SK-N-SH (cell line): ENCODE data around the gene CALR3. TPM values are rescaled to one million over a fixed set of nuclear protein-coding genes. Genes with fewer than 3 reads are reported as not detected.
A peak's percentile ranks its signal among the peaks of the same experiment; 100 is the strongest.

ENCODE experiments used
- CTCF ChIA-PET: fragments of 300-600, 350-600 bp; formaldehyde crosslinking; extraction: SDS; loops from one replicate; lab custom pipeline; 2021; lab: Yijun Ruan, JAX
- POLR2A ChIA-PET: fragments of 350-600 bp; sonication (Branson Sonifier 250); formaldehyde crosslinking; extraction: SDS; loops from one replicate; lab custom pipeline; 2020; ENCODE audit warnings: antibody characterized with exemption, inconsistent platforms; lab: Yijun Ruan, JAX
- DNase-seq: peaks from one replicate; pipeline ENCODE4 v3.0.0; 2012
- H2AFZ ChIP-seq: fragments of 200-600 bp; sonication (generic); 2 replicates; pipeline ENCODE4 v1.8.1; 2016; ENCODE audit warnings: antibody characterized with exemption, mild to moderate bottlenecking, low read depth
- H3F3A ChIP-seq: fragments of 200-600 bp; sonication (generic); replicated peaks from 2 replicates; pipeline ENCODE3; 2016; ENCODE audit warnings: antibody characterized with exemption, mild to moderate bottlenecking; ENCODE audit not compliant: insufficient read depth
- H3K27ac ChIP-seq, 2 experiments: fragments of 200-500 bp in 1 of 2; fragments of 200-600 bp in 1 of 2; sonication (Bioruptor generic) in 1 of 2; sonication (generic), shearing (Covaris generic) in 1 of 2; 2 replicates each; pipeline versions ENCODE4 v1.5.1 to v1.6.1; 2014 to 2016; ENCODE audit warnings: low read depth in 2 of 2, inconsistent platforms in 1 of 2, low read length in 1 of 2, mild to moderate bottlenecking in 1 of 2, mixed read lengths in 1 of 2
- H3K27me3 ChIP-seq: fragments of 200-600 bp; sonication (generic), shearing (Covaris generic); 2 replicates; pipeline ENCODE4 v1.6.1; 2016; ENCODE audit warnings: mixed run types; ENCODE audit not compliant: insufficient read depth
- H3K36me3 ChIP-seq, 2 experiments: fragments of 200-500 bp in 1 of 2; fragments of 200-600 bp in 1 of 2; sonication (Bioruptor generic) in 1 of 2; sonication (generic) in 1 of 2; replicated peaks in 1 of 2; 2 replicates each; pipeline versions ENCODE3 to v1.5.1; 2014 to 2016; ENCODE audit warnings: low read length in 1 of 2, mild to moderate bottlenecking in 1 of 2; ENCODE audit not compliant: insufficient read depth in 2 of 2, control insufficient read depth in 1 of 2
- H3K4me1 ChIP-seq, 2 experiments: fragments of 200-500 bp in 1 of 2; fragments of 200-600 bp in 1 of 2; sonication (Bioruptor generic) in 1 of 2; sonication (generic), shearing (Covaris generic) in 1 of 2; 2 replicates each; pipeline versions ENCODE4 v1.5.1 to v1.6.1; 2014 to 2016; ENCODE audit warnings: low read depth in 1 of 2, low read length in 1 of 2, mixed run types in 1 of 2; ENCODE audit not compliant: insufficient read depth in 2 of 2, control insufficient read depth in 1 of 2
- H3K4me2 ChIP-seq: fragments of 200-600 bp; sonication (generic), shearing (Covaris generic); 2 replicates; pipeline ENCODE4 v1.6.1; 2017; ENCODE audit warnings: mixed run types
- H3K4me3 ChIP-seq, 2 experiments: fragments of 200-500 bp in 1 of 2; fragments of 200-600 bp in 1 of 2; sonication (Bioruptor generic) in 1 of 2; sonication (generic), shearing (Covaris generic) in 1 of 2; 2 replicates each; pipeline versions ENCODE4 v1.5.1 to v1.8.1; 2014 to 2016; ENCODE audit warnings: low read depth in 2 of 2, inconsistent platforms in 1 of 2, low read length in 1 of 2, mild to moderate bottlenecking in 1 of 2, mixed read lengths in 1 of 2, moderate library complexity in 1 of 2
- H3K79me2 ChIP-seq: fragments of 200-600 bp; sonication (generic); 2 replicates; pipeline ENCODE4 v1.8.1; 2017; ENCODE audit warnings: mild to moderate bottlenecking; ENCODE audit not compliant: insufficient read depth
- H3K9ac ChIP-seq: fragments of 200-600 bp; sonication (generic); 2 replicates; pipeline ENCODE4 v1.6.1; 2017; ENCODE audit warnings: mixed run types
- H3K9me2 ChIP-seq: fragments of 200-600 bp; sonication (generic); 2 replicates; pipeline ENCODE4 v1.6.1; 2017; ENCODE audit warnings: mixed run types
- H3K9me3 ChIP-seq: fragments of 200-600 bp; sonication (generic); 2 replicates; pipeline ENCODE4 v1.6.1; 2017; ENCODE audit warnings: mixed run types, mild to moderate bottlenecking, moderate library complexity
- H4K20me1 ChIP-seq: fragments of 200-600 bp; sonication (generic); 2 replicates; pipeline ENCODE4 v1.6.1; 2017; ENCODE audit warnings: mild to moderate bottlenecking, mixed run types; ENCODE audit not compliant: insufficient read depth
- CTCF ChIP-seq: fragments of 200-600 bp; sonication (generic); IDR thresholded peaks from 2 replicates; pipeline ENCODE4 v1.6.1; 2017; ENCODE audit warnings: antibody characterized with exemption, mild to moderate bottlenecking, moderate library complexity
- ELF1 ChIP-seq: IDR thresholded peaks from 2 replicates; pipeline ENCODE4 v1.4.0; 2012
- EZH2phosphoT487 ChIP-seq: fragments of 200-600 bp; sonication (generic); IDR thresholded peaks from 2 replicates; pipeline ENCODE4 v1.6.1; 2017; ENCODE audit warnings: low read depth, mixed run types, mild to moderate bottlenecking, antibody characterized with exemption, moderate library complexity, borderline replicate concordance
- FOSL2 ChIP-seq: IDR thresholded peaks from 2 replicates; pipeline ENCODE4 v1.4.0; 2012; ENCODE audit warnings: low read depth, mild to moderate bottlenecking, moderate library complexity, borderline replicate concordance
- MXI1 ChIP-seq: IDR thresholded peaks from 2 replicates; pipeline ENCODE4 v1.6.1; 2012; ENCODE audit warnings: mild to moderate bottlenecking, low read depth, low read length, improper control_type of control experiment
- NFIC ChIP-seq: IDR thresholded peaks from 2 replicates; pipeline ENCODE4 v1.4.0; 2012; ENCODE audit warnings: borderline replicate concordance
- RAD21 ChIP-seq: IDR thresholded peaks from 2 replicates; pipeline ENCODE4 v1.6.1; 2012; ENCODE audit warnings: mild to moderate bottlenecking, low read length
- SMC3 ChIP-seq: IDR thresholded peaks from 2 replicates; pipeline ENCODE4 v1.6.1; 2012; ENCODE audit warnings: low read depth, low read length, improper control_type of control experiment
- USF1 ChIP-seq: IDR thresholded peaks from 2 replicates; pipeline ENCODE4 v1.4.0; 2012; ENCODE audit warnings: low read depth, borderline replicate concordance
- WGBS: methylation state at CpG from one replicate; pipeline ENCODE4 v1.1.6; 2017; ENCODE audit warnings: low lambda C conversion rate; 5-methylcytosine and 5-hydroxymethylcytosine counted together
- polyA plus RNA-seq, 3 experiments: library from polyadenylated mRNA; depleted of rRNA; stranded (reverse); fragments of >200 nt; gene quantifications; 2 replicates each; pipeline ENCODE4 v1.2.3, GENCODE V29; 2012

Gene CALR3
- polyA plus RNA-seq, 1 of the 3 experiments (the other 2 are of a cell fraction), result not detected

- Histone ChIP-seq H2AFZ (no peak overlapping the region), H3K9me3 (no peaks in the 10 kb centered on the region), H3K27me3 (no peaks in the 10 kb centered on the region), H3K36me3 (peaks cover 26 to 71% of the 10 kb centered on the region in 2 experiments), H3K9ac (no peak overlapping the region), H3K79me2 (no peaks in the 10 kb centered on the region), H3K4me2 (no peak overlapping the region), H3K4me1 (no peaks in the 10 kb centered on the region), H3K4me3 (no peak overlapping the region), H4K20me1 (0 out of 2 replicates have a peak, but pooled peaks cover 8% of the 10 kb centered on the region), H3K9me2 (no peaks in the 10 kb centered on the region), H3F3A (peaks cover 6% of the 10 kb centered on the region), H3K27ac (no peak overlapping the region)
- peak; percentile 44 for DNase-seq
- CTCF ChIA-PET, result interaction anchor here (2.1 kb wide), 1 partner anchor 78 kb away, joined by 6 read pairs; no protein-coding TSS in a partner anchor
- 95% methylated on average over 24 of the region's 24 CpGs for WGBS
- TF ChIP-seq ELF1, result no peak
- no peak for TF ChIP-seq RAD21
- no peak for TF ChIP-seq MXI1
- TF ChIP-seq USF1, result no peak
- TF ChIP-seq EZH2phosphoT487, result no peak
- TF ChIP-seq FOSL2, result no peak
- no peak for TF ChIP-seq CTCF
- POLR2A ChIA-PET, result no interaction called here
These were observed 23.3 kb upstream of the CALR3 start for GRCh38 chr19:16519230-16519687.

- no peak overlapping the region for H3K4me2 ChIP-seq
- ChIA-PET POLR2A (interaction anchor here (0.6 to 1.8 kb wide), 2 partner anchors 17 to 35 kb away, joined by 3 to 5 read pairs; no protein-coding TSS in a partner anchor), CTCF (interaction anchor here (2.1 kb wide), 1 partner anchor 77 kb away, joined by 6 read pairs; no protein-coding TSS in a partner anchor)
- no peaks in the 10 kb centered on the region for H3K79me2 ChIP-seq
- peaks cover 26 to 71% of the 10 kb centered on the region in 2 experiments for H3K36me3 ChIP-seq
- no peak overlapping the region for H3K4me3 ChIP-seq
- H3F3A ChIP-seq, result peaks cover 6% of the 10 kb centered on the region
- 0 out of 2 replicates have a peak, but pooled peaks cover 8% of the 10 kb centered on the region for H4K20me1 ChIP-seq
- H3K9me3 ChIP-seq, result no peaks in the 10 kb centered on the region
- DNase-seq, result peak; percentile 61
- no peaks in the 10 kb centered on the region for H3K27me3 ChIP-seq
- no peak for TF ChIP-seq NFIC
- no peak for TF ChIP-seq SMC3
- 0 out of 2 replicates have a peak, but pooled peaks have one; percentile 20 for TF ChIP-seq CTCF
- no peak overlapping the region for H3K27ac ChIP-seq
- no peaks in the 10 kb centered on the region for H3K4me1 ChIP-seq
- H3K9ac ChIP-seq, result no peak overlapping the region
- H3K9me2 ChIP-seq, result no peaks in the 10 kb centered on the region
- WGBS, result 96% methylated on average over 29 of the region's 33 CpGs
- no peak overlapping the region for H2AFZ ChIP-seq
These were observed 22.7 kb upstream of the CALR3 start for GRCh38 chr19:16518483-16519229.
